ENCODE data around the gene ADGRG2. TPM values are rescaled to one million over a fixed set of nuclear protein-coding genes. Genes with fewer than 3 reads are reported as not detected.

Gene ADGRG2
- total RNA-seq, 1 experiment from 2014 or later, result not detected

- no peaks in the 10 kb centered on the region for H3K9me2 ChIP-seq (ENCODE audit: insufficient read depth)
- no peaks in the 10 kb centered on the region for H3K79me2 ChIP-seq (ENCODE audit: insufficient read depth, low read length)
- ChIA-PET POLR2A (no interaction called here), RAD21 (ENCODE audit: low non-redundant PET in 1 of 2, low total read pairs in 2 of 2, uncharacterized antibody in 2 of 2, unreplicated experiment in 2 of 2) (no interaction called here), CTCF (no interaction called here)
- H3K27me3 ChIP-seq (ENCODE audit: insufficient read depth, low read length), result no peaks in the 10 kb centered on the region
- intact Hi-C loops (cut with micrococcal nuclease), result no loop called here
- BruUV-seq (replicated peaks), result no TSS peak
- H3K9ac ChIP-seq (ENCODE audit: low read length), result no peak overlapping the region
- no peak overlapping the region for H2AFZ ChIP-seq (ENCODE audit: low read depth, low read length, poor library complexity, severe bottlenecking)
- no peaks in the 10 kb centered on the region for H4K20me1 ChIP-seq (ENCODE audit: insufficient read depth)
- ATAC-seq, result no peak; the same call in 1 of the 2 replicates
- no peak overlapping the region for H3K4me3 ChIP-seq (replicated peaks in 1 of 2; ENCODE audit: low read depth in 1 of 2, low read length in 2 of 2)
- no peak for DNase-seq (ENCODE audit: low read depth, low spot score)
- no peak for TF ChIP-seq ZBTB33 (IDR thresholded peaks at IDR 0.05; ENCODE audit: extremely low read depth, insufficient replicate concordance, low read length)
- TF ChIP-seq POLR2A (IDR thresholded peaks at IDR 0.05; ENCODE audit: borderline replicate concordance, extremely low read depth, insufficient read depth, insufficient read length), result no peak
- TF ChIP-seq EZH2phosphoT487 (IDR thresholded peaks at IDR 0.05; ENCODE audit: borderline replicate concordance), result no peak
- TF ChIP-seq ATF3 (IDR thresholded peaks at IDR 0.05), result no peak
- no peak for TF ChIP-seq SRF (IDR thresholded peaks at IDR 0.05; ENCODE audit: low read depth)
- TF ChIP-seq CEBPB (IDR thresholded peaks at IDR 0.05; ENCODE audit: low read depth), result no peak
- H3K4me2 ChIP-seq (ENCODE audit: low read length), result no peak overlapping the region
- no peaks in the 10 kb centered on the region for H3K36me3 ChIP-seq (ENCODE audit: control insufficient read depth in 1 of 2, insufficient read depth in 2 of 2, low read length in 2 of 2)
- H3K4me1 ChIP-seq (ENCODE audit: control insufficient read depth in 1 of 2, insufficient read depth in 2 of 2, low read length in 2 of 2), result no peaks in the 10 kb centered on the region
- no peak overlapping the region for H3K27ac ChIP-seq (ENCODE audit: low read depth, low read length)
- H3K9me3 ChIP-seq (ENCODE audit: control insufficient read depth in 1 of 2, insufficient read depth in 1 of 2, low read depth in 1 of 2, low read length in 2 of 2), result no peaks in the 10 kb centered on the region
Observed at GRCh38 chrX:19156186-19156585, 33.9 kb upstream of the ADGRG2 start.

- DNase-seq (ENCODE audit: low read depth, low spot score) (no peak), ATAC-seq (no peak)
- Histone ChIP-seq H3K9me3 (ENCODE audit: control insufficient read depth in 1 of 2, insufficient read depth in 1 of 2, low read depth in 1 of 2, low read length in 2 of 2) (no peaks in the 10 kb centered on the region), H3K9me2 (ENCODE audit: insufficient read depth) (no peaks in the 10 kb centered on the region), H3K79me2 (ENCODE audit: insufficient read depth, low read length) (no peaks in the 10 kb centered on the region), H3K4me2 (ENCODE audit: low read length) (no peak overlapping the region), H3K27ac (ENCODE audit: low read depth, low read length) (no peak overlapping the region), H3K36me3 (ENCODE audit: control insufficient read depth in 1 of 2, insufficient read depth in 2 of 2, low read length in 2 of 2) (no peaks in the 10 kb centered on the region), H3K9ac (ENCODE audit: low read length) (no peak overlapping the region), H3K27me3 (ENCODE audit: insufficient read depth, low read length) (no peaks in the 10 kb centered on the region), H4K20me1 (ENCODE audit: insufficient read depth) (no peaks in the 10 kb centered on the region), H2AFZ (ENCODE audit: low read depth, low read length, poor library complexity, severe bottlenecking) (no peak overlapping the region), H3K4me3 (replicated peaks in 1 of 2; ENCODE audit: low read depth in 1 of 2, low read length in 2 of 2) (no peak overlapping the region), H3K4me1 (ENCODE audit: control insufficient read depth in 1 of 2, insufficient read depth in 2 of 2, low read length in 2 of 2) (no peaks in the 10 kb centered on the region)
- RAD21 ChIA-PET (ENCODE audit: low non-redundant PET in 1 of 2, low total read pairs in 2 of 2, uncharacterized antibody in 2 of 2, unreplicated experiment in 2 of 2), result no interaction called here
- POLR2A ChIA-PET, result no interaction called here
- intact Hi-C loops (cut with micrococcal nuclease), result no loop called here
- CTCF ChIA-PET, result no interaction called here
- no TSS peak for BruUV-seq (replicated peaks)
- TF ChIP-seq YY1 (IDR thresholded peaks at IDR 0.05; ENCODE audit: extremely low read depth, insufficient replicate concordance, low read depth, low read length) (no peak), ZNF274 (IDR thresholded peaks at IDR 0.05; ENCODE audit: low read depth, low read length) (no peak), FOSL1 (IDR thresholded peaks at IDR 0.05; ENCODE audit: low read depth) (no peak), EZH2phosphoT487 (IDR thresholded peaks at IDR 0.05; ENCODE audit: borderline replicate concordance) (no peak), CTCF (IDR thresholded peaks at IDR 0.05 in 2 of 3, conservative IDR thresholded peaks at IDR 0.05 in 1 of 3; ENCODE audit: borderline replicate concordance in 1 of 3, insufficient read depth in 1 of 3, low read depth in 2 of 3, low read length in 2 of 3) (no peak), CBX3 (IDR thresholded peaks at IDR 0.05; ENCODE audit: low read depth) (no peak), TCF7L2 (IDR thresholded peaks at IDR 0.05; ENCODE audit: borderline replicate concordance, extremely low read depth, insufficient read depth, insufficient read length) (no peak), ZFX (IDR thresholded peaks at IDR 0.05) (no peak), POLR2AphosphoS5 (IDR thresholded peaks at IDR 0.05; ENCODE audit: low read depth, low read length) (no peak), EGR1 (IDR thresholded peaks at IDR 0.05; ENCODE audit: low read depth) (no peak), SRF (IDR thresholded peaks at IDR 0.05; ENCODE audit: low read depth) (no peak), MAX (IDR thresholded peaks at IDR 0.05) (no peak), ATF3 (IDR thresholded peaks at IDR 0.05) (no peak), ELF1 (IDR thresholded peaks at IDR 0.05; ENCODE audit: borderline replicate concordance, low read depth) (no peak), SIN3A (IDR thresholded peaks at IDR 0.05; ENCODE audit: low read depth) (no peak)
Observed at GRCh38 chrX:19152762-19153161, 30.5 kb upstream of the ADGRG2 start.

Measured in HCT116 (cell line).